Ishikawa (cell line): ENCODE data around the gene BARD1.

Experiments used
- CEBPB ChIP-seq: IDR thresholded peaks from 2 replicates; pipeline ENCODE4 v1.6.1; 2012
- CREB1 ChIP-seq: IDR thresholded peaks from 2 replicates; pipeline ENCODE4 v1.6.1; 2012; ENCODE audit warnings: low read depth
- EGR1 ChIP-seq: IDR thresholded peaks from 2 replicates; pipeline ENCODE4 v1.6.1; 2012
- EP300 ChIP-seq: IDR thresholded peaks from 2 replicates; pipeline ENCODE4 v1.6.1; 2012; ENCODE audit warnings: borderline replicate concordance
- FOXM1 ChIP-seq: IDR thresholded peaks from 2 replicates; pipeline ENCODE4 v1.6.1; 2012; ENCODE audit warnings: low read depth, borderline replicate concordance
- MAX ChIP-seq: IDR thresholded peaks from 2 replicates; pipeline ENCODE4 v1.6.1; 2012
- NFIC ChIP-seq: IDR thresholded peaks from 2 replicates; pipeline ENCODE4 v1.6.1; 2012
- RAD21 ChIP-seq: IDR thresholded peaks from 2 replicates; pipeline ENCODE4 v1.6.1; 2012; ENCODE audit warnings: low read depth
- REST ChIP-seq: IDR thresholded peaks from 2 replicates; pipeline ENCODE4 v1.6.1; 2012; ENCODE audit warnings: low read depth, mild to moderate bottlenecking
- TAF1 ChIP-seq: IDR thresholded peaks from 2 replicates; pipeline ENCODE4 v1.6.1; 2012; ENCODE audit warnings: low read depth, mild to moderate bottlenecking
- TCF12 ChIP-seq: IDR thresholded peaks from 2 replicates; pipeline ENCODE4 v1.6.1; 2012; ENCODE audit warnings: low read depth
- TEAD4 ChIP-seq: IDR thresholded peaks from 2 replicates; pipeline ENCODE4 v1.6.1; 2012
- USF1 ChIP-seq: IDR thresholded peaks from 2 replicates; pipeline ENCODE4 v1.6.1; 2012
- YY1 ChIP-seq: IDR thresholded peaks from 2 replicates; pipeline ENCODE4 v1.6.1; 2012; ENCODE audit warnings: low read depth
- ZBTB7A ChIP-seq: IDR thresholded peaks from 2 replicates; pipeline ENCODE4 v1.6.1; 2012; ENCODE audit warnings: low read depth

The BARD1 gene

GRCh38 chr2:214706986-214707385 is 102.5 kb downstream of the BARD1 start:
- TF ChIP-seq MAX: no peak
- no peak for TF ChIP-seq NFIC
- no peak for TF ChIP-seq USF1
- TF ChIP-seq RAD21: no peak
- no peak for TF ChIP-seq ZBTB7A
- TF ChIP-seq FOXM1: no peak
- no peak for TF ChIP-seq TCF12
- TF ChIP-seq EP300: no peak
- no peak for TF ChIP-seq REST
- TF ChIP-seq TAF1: no peak
- TF ChIP-seq TEAD4: no peak
- TF ChIP-seq EGR1: no peak
- no peak for TF ChIP-seq CEBPB
- TF ChIP-seq CREB1: no peak
- no peak for TF ChIP-seq YY1

- TF ChIP-seq REST: no peak
- TF ChIP-seq EP300: no peak
- no peak for TF ChIP-seq CREB1
- TF ChIP-seq TAF1: no peak
- no peak for TF ChIP-seq NFIC
- TF ChIP-seq FOXM1: no peak
- no peak for TF ChIP-seq YY1
- no peak for TF ChIP-seq MAX
- no peak for TF ChIP-seq RAD21
- TF ChIP-seq EGR1: no peak
- TF ChIP-seq CEBPB: no peak
- TF ChIP-seq ZBTB7A: no peak
- TF ChIP-seq USF1: no peak
Observed at GRCh38 chr2:214699236-214699635, 110.2 kb downstream of the BARD1 start.

GRCh38 chr2:214696681-214697080 is 112.8 kb downstream of the BARD1 start:
- TF ChIP-seq MAX: no peak
- TF ChIP-seq REST: no peak
- TF ChIP-seq TEAD4: no peak
- TF ChIP-seq CREB1: no peak
- TF ChIP-seq YY1: no peak
- no peak for TF ChIP-seq CEBPB
- no peak for TF ChIP-seq ZBTB7A
- TF ChIP-seq USF1: no peak
- TF ChIP-seq FOXM1: no peak
- TF ChIP-seq RAD21: no peak
- TF ChIP-seq NFIC: no peak

- TF ChIP-seq TCF12 (no peak), TEAD4 (no peak), RAD21 (no peak), USF1 (no peak), TAF1 (no peak), ZBTB7A (no peak), REST (no peak), YY1 (no peak), FOXM1 (no peak)
Observed at GRCh38 chr2:214695789-214696188, 113.7 kb downstream of the BARD1 start.
